ENCODE data around the gene AFAP1L1. TPM values are rescaled to one million over a fixed set of nuclear protein-coding genes. Genes with fewer than 3 reads are reported as not detected.

AFAP1L1 gene
- total RNA-seq, 1 experiment from 2014 or later: 14.3 TPM

- no peak for DNase-seq (ENCODE audit: low read depth)
Observed at GRCh38 chr5:149314571-149315111, 43.0 kb downstream of the AFAP1L1 start.

- DNase-seq (ENCODE audit: low read depth): no peak
Observed at GRCh38 chr5:149315753-149316152, 44.1 kb downstream of the AFAP1L1 start.

- DNase-seq (ENCODE audit: low read depth): peak; percentile 40
Observed at GRCh38 chr5:149317281-149318048, 45.8 kb downstream of the AFAP1L1 start.

GRCh38 chr5:149319174-149319573 lies 47.5 kb downstream of the AFAP1L1 start:
- no peak for DNase-seq (ENCODE audit: low read depth)

GRCh38 chr5:149320791-149321330 lies 49.2 kb downstream of the AFAP1L1 start:
- peak; percentile 86 for DNase-seq (ENCODE audit: low read depth)

GRCh38 chr5:149322518-149322917 lies 50.9 kb downstream of the AFAP1L1 start:
- DNase-seq (ENCODE audit: low read depth): no peak

- DNase-seq (ENCODE audit: low read depth): no peak
Observed at GRCh38 chr5:149323210-149323609, 51.6 kb downstream of the AFAP1L1 start.

- DNase-seq (ENCODE audit: low read depth): no peak
Observed at GRCh38 chr5:149323621-149324205, 52.1 kb downstream of the AFAP1L1 start.

- DNase-seq (ENCODE audit: low read depth): no peak
Observed at GRCh38 chr5:149324641-149325040, 53.0 kb downstream of the AFAP1L1 start.

- DNase-seq (ENCODE audit: low read depth): no peak
Observed at GRCh38 chr5:149325166-149325735, 53.6 kb downstream of the AFAP1L1 start.

- DNase-seq (ENCODE audit: low read depth): no peak
Observed at GRCh38 chr5:149325894-149326293, 54.2 kb downstream of the AFAP1L1 start.

- no peak for DNase-seq (ENCODE audit: low read depth)
Observed at GRCh38 chr5:149326611-149327010, 55.0 kb downstream of the AFAP1L1 start.

GRCh38 chr5:149328177-149328576 lies 56.5 kb downstream of the AFAP1L1 start:
- DNase-seq (ENCODE audit: low read depth): no peak

GRCh38 chr5:149333711-149334443 lies 62.2 kb downstream of the AFAP1L1 start:
- DNase-seq (ENCODE audit: low read depth): no peak

GRCh38 chr5:149337736-149338135 lies 66.1 kb downstream of the AFAP1L1 start:
- DNase-seq (ENCODE audit: low read depth): no peak

GRCh38 chr5:149338364-149338763 lies 66.7 kb downstream of the AFAP1L1 start:
- no peak for DNase-seq (ENCODE audit: low read depth)

GRCh38 chr5:149340920-149341319 lies 69.3 kb downstream of the AFAP1L1 start:
- DNase-seq (ENCODE audit: low read depth): no peak

- DNase-seq (ENCODE audit: low read depth): no peak
Observed at GRCh38 chr5:149341876-149342275, 70.2 kb downstream of the AFAP1L1 start.

GRCh38 chr5:149344151-149344550 lies 72.5 kb downstream of the AFAP1L1 start:
- DNase-seq (ENCODE audit: low read depth): no peak

- peak; percentile 96 for DNase-seq (ENCODE audit: low read depth)
Observed at GRCh38 chr5:149345147-149345891, 73.7 kb downstream of the AFAP1L1 start, which contains the start of gene GRPEL2. Gene GRPEL2, plus strand, starts transcription at chr5:149345499. Its CDS starts 41 bp downstream, at chr5:149345540.

GRCh38 chr5:149345892-149346222 lies 74.2 kb downstream of the AFAP1L1 start:
- DNase-seq (ENCODE audit: low read depth): peak; percentile 17
